AG09309 (cell line): ENCODE measurements around the gene FBXW11.

Experiments used
- DNase-seq: peaks from one replicate; pipeline ENCODE4 v3.0.0-alpha.2; 2010; ENCODE audit warnings: low read depth
- H3K4me3 ChIP-seq: 2 replicates; pipeline ENCODE4 v1.5.1; 2011; ENCODE audit warnings: mild to moderate bottlenecking, low read depth, low read length, moderate library complexity; ENCODE audit not compliant: control insufficient read depth
- TF ChIP-seq, protein P1 (sequence below): IDR thresholded peaks from 2 replicates; pipeline ENCODE4 v1.5.1; 2011; ENCODE audit warnings: mild to moderate bottlenecking, low read depth, low read length, inconsistent platforms; ENCODE audit not compliant: insufficient read depth, control insufficient read depth; ENCODE audit errors: missing control alignments

The FBXW11 gene

DNA sequence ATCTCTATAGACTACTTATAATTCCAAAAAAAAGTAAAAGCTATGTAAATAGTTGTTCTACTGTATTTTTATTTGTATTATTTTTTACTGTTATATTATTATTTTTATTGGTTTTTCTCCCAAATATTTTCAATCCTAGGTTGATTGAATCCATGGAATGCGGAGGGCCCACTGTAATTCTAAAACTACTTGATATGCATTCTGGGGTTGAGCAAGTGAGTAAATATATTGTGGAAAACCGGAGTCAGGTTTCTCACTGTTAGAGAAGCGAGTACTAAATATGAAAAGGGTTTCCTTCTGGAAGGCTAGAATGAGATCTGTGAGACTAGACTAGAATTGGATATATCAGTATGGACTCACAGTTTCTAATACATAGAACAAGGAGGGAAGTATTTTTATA is 66.5 kb downstream of the FBXW11 start:
- DNase-seq, result no peak
- TF ChIP-seq, protein P1, sequence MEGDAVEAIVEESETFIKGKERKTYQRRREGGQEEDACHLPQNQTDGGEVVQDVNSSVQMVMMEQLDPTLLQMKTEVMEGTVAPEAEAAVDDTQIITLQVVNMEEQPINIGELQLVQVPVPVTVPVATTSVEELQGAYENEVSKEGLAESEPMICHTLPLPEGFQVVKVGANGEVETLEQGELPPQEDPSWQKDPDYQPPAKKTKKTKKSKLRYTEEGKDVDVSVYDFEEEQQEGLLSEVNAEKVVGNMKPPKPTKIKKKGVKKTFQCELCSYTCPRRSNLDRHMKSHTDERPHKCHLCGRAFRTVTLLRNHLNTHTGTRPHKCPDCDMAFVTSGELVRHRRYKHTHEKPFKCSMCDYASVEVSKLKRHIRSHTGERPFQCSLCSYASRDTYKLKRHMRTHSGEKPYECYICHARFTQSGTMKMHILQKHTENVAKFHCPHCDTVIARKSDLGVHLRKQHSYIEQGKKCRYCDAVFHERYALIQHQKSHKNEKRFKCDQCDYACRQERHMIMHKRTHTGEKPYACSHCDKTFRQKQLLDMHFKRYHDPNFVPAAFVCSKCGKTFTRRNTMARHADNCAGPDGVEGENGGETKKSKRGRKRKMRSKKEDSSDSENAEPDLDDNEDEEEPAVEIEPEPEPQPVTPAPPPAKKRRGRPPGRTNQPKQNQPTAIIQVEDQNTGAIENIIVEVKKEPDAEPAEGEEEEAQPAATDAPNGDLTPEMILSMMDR, result no peak
- no peak overlapping the region for H3K4me3 ChIP-seq

DNA sequence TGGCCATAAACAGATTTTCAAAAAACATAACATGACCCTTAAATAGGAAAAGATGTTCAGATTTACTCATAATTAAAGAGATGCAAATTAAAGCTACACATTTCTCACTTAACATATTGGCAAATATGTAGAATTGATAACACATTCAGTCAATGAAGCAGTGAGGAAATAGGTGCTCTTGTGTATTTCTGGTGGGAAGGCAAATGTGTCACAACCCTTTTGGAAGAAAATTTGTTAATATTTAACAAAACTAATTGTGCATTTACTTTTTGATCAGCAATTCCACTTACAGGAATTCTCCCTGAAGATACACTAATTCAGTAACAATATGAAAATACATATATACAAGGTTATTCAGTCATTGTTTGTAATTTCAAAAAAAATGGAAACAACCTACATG is 68.1 kb downstream of the FBXW11 start:
- TF ChIP-seq, protein P1, result no peak
- no peak overlapping the region for H3K4me3 ChIP-seq
- no peak for DNase-seq

DNA sequence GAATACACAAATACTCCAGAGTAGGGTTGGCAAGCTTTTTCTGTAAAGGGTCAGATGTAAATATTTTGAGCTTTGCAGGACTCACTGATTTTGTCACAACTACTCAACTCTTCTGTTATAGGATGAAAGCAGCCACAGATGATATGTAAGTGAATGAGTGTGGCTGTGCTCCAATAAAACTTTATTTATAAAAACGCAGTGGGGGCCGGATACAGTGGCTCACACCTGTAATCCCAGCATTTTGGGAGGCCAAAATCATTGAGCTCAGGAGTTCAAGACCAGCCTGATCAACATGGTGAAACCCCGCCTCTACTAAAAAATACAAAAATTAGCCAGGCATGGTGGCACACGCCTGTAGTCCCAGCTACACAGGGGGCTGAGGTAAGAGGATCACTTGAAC is 69.1 kb downstream of the FBXW11 start:
- TF ChIP-seq, protein P1, result no peak
- H3K4me3 ChIP-seq, result no peak overlapping the region
- DNase-seq, result no peak

DNA sequence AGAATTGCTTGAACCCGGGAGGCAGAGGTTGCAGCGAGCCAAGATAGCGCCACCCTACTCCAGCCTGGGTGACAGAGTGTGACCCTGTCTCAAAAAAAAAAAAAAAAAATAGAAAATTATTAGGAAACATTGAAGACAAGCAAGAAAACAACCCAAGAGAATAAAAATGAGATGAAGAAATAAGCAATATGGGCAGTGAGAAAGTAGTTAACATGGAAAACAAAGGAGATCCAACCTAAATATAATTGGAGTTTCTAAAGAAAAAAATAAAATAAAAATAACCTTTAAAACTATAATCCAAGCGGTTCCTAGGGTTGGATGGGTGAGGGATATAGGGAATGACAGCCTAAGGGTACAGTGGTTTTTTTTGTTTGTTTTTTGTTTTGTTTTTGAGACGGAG is 71.9 kb downstream of the FBXW11 start:
- no peak for DNase-seq
- TF ChIP-seq, protein P1, result no peak
- no peak overlapping the region for H3K4me3 ChIP-seq

DNA sequence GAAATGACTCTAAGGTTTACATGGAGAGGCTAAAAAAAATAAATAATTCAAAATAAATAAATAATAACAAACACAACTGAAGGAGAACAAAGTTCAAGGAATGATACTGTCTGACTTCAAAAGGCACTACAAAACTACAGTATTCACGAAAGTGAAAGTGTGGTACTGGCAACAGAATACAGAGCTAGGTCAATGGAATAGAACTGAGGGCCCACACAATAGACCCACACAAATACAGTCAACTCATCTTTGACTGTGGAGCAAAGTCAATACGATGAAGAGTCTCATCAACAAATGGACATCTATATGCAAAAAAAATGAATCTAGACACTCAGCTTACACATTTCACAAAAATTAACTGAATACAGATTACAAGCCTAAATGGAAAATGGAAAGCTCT is 75.3 kb downstream of the FBXW11 start:
- no peak overlapping the region for H3K4me3 ChIP-seq
- TF ChIP-seq, protein P1, result no peak
- DNase-seq, result no peak

DNA sequence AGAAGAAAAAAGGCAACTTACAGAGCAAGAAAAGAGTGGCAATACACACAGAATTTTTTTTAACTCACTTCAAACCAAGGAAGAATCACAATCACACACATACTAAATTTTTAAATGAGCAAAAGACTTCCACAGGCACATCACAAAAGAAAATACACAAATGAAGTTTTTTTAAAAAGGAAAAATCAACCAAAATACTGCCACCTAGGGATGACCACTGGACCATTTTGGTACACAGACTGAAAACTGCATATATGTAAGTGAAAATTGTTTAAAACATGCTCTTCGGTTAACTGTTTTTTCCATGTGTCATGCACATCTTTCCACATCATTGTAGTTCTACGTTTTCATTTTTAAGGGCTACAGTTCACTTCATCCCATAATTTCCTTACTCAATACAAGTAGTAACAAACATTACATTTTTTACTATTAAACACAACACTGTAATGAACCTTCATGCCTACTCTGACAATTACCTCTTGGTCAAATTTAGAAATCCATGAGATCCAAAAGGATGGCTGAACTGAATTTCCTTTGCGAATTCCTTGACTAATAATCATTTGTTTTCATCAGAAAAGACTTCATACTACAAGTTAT is 79.0 kb downstream of the FBXW11 start:
- no peak overlapping the region for H3K4me3 ChIP-seq
- TF ChIP-seq, protein P1, result peak; percentile 53
- DNase-seq, result no peak

DNA sequence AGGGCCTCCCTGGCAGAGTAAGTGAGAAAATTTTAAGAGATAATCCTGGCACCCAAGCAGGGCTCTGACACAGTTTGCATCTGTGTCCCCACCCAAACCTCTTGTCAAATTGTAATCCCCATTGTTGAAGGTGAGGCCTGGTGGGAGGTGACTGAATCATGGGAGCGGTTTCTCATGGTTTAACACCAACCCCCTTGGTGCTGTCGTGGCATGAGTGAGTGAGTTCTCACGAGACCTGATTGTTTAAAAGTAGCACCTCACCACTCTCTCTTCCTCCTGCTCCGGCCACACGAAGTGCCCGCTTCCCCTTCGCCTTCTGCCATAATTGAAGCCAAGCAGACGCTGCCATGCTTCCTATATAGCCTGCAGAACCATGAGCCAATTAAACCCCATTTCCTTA is 80.1 kb downstream of the FBXW11 start:
- TF ChIP-seq, protein P1, result no peak
- no peak for DNase-seq
- H3K4me3 ChIP-seq, result no peak overlapping the region
